Measurements from ENCODE around the gene HABP2. TPM values are rescaled to one million over a fixed set of nuclear protein-coding genes. Genes with fewer than 3 reads are reported as not detected.

HABP2 gene
- not detected for total RNA-seq
- polyA plus RNA-seq: not detected
- not detected for total RNA-seq

DNA sequence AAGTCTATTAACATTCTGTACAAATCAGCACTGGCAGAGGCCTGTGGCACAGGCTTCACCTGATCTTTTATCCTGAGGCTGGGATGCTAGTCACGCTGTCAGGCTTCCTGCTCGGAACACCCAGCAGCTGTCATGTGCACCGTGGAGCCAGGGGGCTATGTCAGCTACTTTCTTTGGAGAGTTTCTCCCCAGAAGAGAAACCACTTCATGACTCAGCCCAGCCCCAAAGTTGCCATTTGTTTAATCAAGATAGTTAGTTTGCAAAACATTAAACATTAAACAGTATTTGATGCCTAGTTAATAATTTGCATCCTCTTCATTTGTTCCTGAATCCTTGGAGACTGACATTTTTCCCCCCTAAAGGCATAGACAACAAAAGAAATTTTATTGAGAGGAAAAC, at the start of gene HABP2:
Gene HABP2, plus strand, starts transcription at position 353 of the 400 bp plus-strand sequence. CDS start 69 bp downstream, outside the sequence.
- ATAC-seq: no peak
- intact Hi-C loops (cut with micrococcal nuclease): no loop called here
- peaks cover 12 to 22% (median 13%) of the 10 kb centered on the region in 5 donors for H3K27me3 Mint-ChIP-seq
- CTCF ChIA-PET: interaction anchor here (1.0 kb wide), 1 partner anchor 11 kb away, joined by 4 read pairs; no protein-coding TSS in a partner anchor
- no peaks in the 10 kb centered on the region for H3K27me3 ChIP-seq (ENCODE audit: control insufficient read depth in 2 of 2, insufficient read depth in 2 of 2, low read length in 2 of 2)
- POLR2A ChIA-PET: no interaction called here
- H3K36me3 ChIP-seq (ENCODE audit: control insufficient read depth in 2 of 3, insufficient read depth in 3 of 3, low read length in 3 of 3): no peaks in the 10 kb centered on the region
- no peak within 1 kb of the TSS for H3K4me3 Mint-ChIP-seq
- no peaks in the 10 kb centered on the region for H3K9me3 ChIP-seq (ENCODE audit: control insufficient read depth in 2 of 3, low read length in 3 of 3)
- H3K4me1 ChIP-seq (ENCODE audit: control insufficient read depth in 2 of 2, insufficient read depth in 2 of 2, low read length in 2 of 2): no peaks in the 10 kb centered on the region
- H3K36me3 Mint-ChIP-seq: no peaks in the 10 kb centered on the region
- H3K27ac ChIP-seq (ENCODE audit: low read depth, low read length): no peak within 1 kb of the TSS
- no peak within 1 kb of the TSS for H3K4me3 ChIP-seq (ENCODE audit: low read length)
- no peaks in the 10 kb centered on the region for H3K9me3 Mint-ChIP-seq
- H3K4me1 Mint-ChIP-seq: peaks cover 0 to 4% (median 0%) of the 10 kb centered on the region in 7 donors
- DNase-seq: no peak
- peak within 1 kb of the TSS in 1 of 9 donors; percentile 36 for H3K27ac Mint-ChIP-seq

DNA sequence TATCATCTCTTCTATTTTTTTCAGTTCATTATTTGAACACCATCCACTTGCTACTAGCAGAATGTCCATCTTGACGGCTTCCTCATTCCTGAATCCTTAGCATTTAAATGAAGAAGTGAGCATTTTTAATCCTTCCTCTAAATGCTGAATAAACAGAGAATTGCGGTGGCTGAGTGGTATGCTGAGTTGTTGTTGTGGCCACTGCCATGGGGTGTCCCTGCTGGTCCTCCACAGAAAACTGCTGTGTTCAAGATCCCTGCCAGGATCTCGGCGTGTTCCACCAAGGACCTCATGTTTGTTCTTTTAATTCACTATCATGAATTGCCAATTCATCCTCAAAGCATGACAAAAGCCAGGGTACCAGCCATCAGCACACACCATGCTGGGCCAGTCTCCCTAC, 48.9 kb upstream of the HABP2 start:
- Mint-ChIP-seq H3K27me3 (peaks cover 0 to 27% (median 8%) of the 10 kb centered on the region in 5 donors), H3K4me1 (peaks cover 0 to 3% (median 0%) of the 10 kb centered on the region in 7 donors), H3K4me3 (no peak overlapping the region), H3K9me3 (peaks cover 0 to 5% (median 0%) of the 10 kb centered on the region in 11 donors), H3K36me3 (no peaks in the 10 kb centered on the region), H3K27ac (no peak overlapping the region)
- no peaks in the 10 kb centered on the region for H3K36me3 ChIP-seq (ENCODE audit: control insufficient read depth in 2 of 3, insufficient read depth in 3 of 3, low read length in 3 of 3)
- no peak overlapping the region for H3K27ac ChIP-seq (ENCODE audit: low read depth, low read length)
- ChIA-PET CTCF (no interaction called here), POLR2A (no interaction called here)
- no peaks in the 10 kb centered on the region for H3K9me3 ChIP-seq (ENCODE audit: control insufficient read depth in 2 of 3, low read length in 3 of 3)
- DNase-seq: no peak
- H3K27me3 ChIP-seq (ENCODE audit: control insufficient read depth in 2 of 2, insufficient read depth in 2 of 2, low read length in 2 of 2): no peaks in the 10 kb centered on the region
- peak; percentile 37 for ATAC-seq
- no peak overlapping the region for H3K4me3 ChIP-seq (ENCODE audit: low read length)
- H3K4me1 ChIP-seq (ENCODE audit: control insufficient read depth in 2 of 2, insufficient read depth in 2 of 2, low read length in 2 of 2): no peaks in the 10 kb centered on the region
- intact Hi-C loops (cut with micrococcal nuclease): no loop called here

GRCh38 chr10:113504423-113504822, 48.4 kb upstream of the HABP2 start:
- no peaks in the 10 kb centered on the region for H3K36me3 ChIP-seq (ENCODE audit: control insufficient read depth in 2 of 3, insufficient read depth in 3 of 3, low read length in 3 of 3)
- no peaks in the 10 kb centered on the region for H3K36me3 Mint-ChIP-seq
- no peak overlapping the region for H3K4me3 Mint-ChIP-seq
- peaks cover 0 to 27% (median 8%) of the 10 kb centered on the region in 5 donors for H3K27me3 Mint-ChIP-seq
- POLR2A ChIA-PET: no interaction called here
- H3K9me3 ChIP-seq (ENCODE audit: control insufficient read depth in 2 of 3, low read length in 3 of 3): no peaks in the 10 kb centered on the region
- ATAC-seq: no peak
- no peak for DNase-seq
- H3K27ac ChIP-seq (ENCODE audit: low read depth, low read length): no peak overlapping the region
- H3K27ac Mint-ChIP-seq: no peak overlapping the region
- H3K4me1 Mint-ChIP-seq: peaks cover 0 to 2% (median 0%) of the 10 kb centered on the region in 7 donors
- H3K27me3 ChIP-seq (ENCODE audit: control insufficient read depth in 2 of 2, insufficient read depth in 2 of 2, low read length in 2 of 2): no peaks in the 10 kb centered on the region
- intact Hi-C loops (cut with micrococcal nuclease): no loop called here
- CTCF ChIA-PET: no interaction called here
- H3K4me1 ChIP-seq (ENCODE audit: control insufficient read depth in 2 of 2, insufficient read depth in 2 of 2, low read length in 2 of 2): no peaks in the 10 kb centered on the region
- H3K9me3 Mint-ChIP-seq: peaks cover 0 to 5% (median 0%) of the 10 kb centered on the region in 11 donors
- no peak overlapping the region for H3K4me3 ChIP-seq (ENCODE audit: low read length)

DNA sequence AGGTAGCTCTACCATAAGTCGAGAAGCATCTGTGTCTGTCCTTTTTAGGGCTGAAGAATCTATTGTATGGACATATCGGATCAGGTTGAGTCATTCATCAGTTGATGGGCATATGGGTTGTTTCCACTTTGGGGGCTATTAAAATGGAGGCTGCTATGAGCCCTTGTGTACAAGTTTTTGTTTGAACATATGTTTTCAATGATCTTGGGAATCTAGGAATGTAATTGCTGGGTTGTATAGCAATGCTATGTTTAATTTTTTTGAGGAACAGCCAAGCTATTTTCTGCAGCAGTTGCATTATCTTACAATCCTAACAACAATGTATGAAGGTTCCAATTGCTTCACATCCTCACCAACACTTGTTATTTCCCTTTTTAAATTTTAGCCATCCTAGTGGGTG, 46.4 kb upstream of the HABP2 start:
- H3K27me3 Mint-ChIP-seq: peaks cover 3 to 15% (median 4%) of the 10 kb centered on the region in 5 donors
- no peaks in the 10 kb centered on the region for H3K4me1 ChIP-seq (ENCODE audit: control insufficient read depth in 2 of 2, insufficient read depth in 2 of 2, low read length in 2 of 2)
- no peak for ATAC-seq
- H3K36me3 Mint-ChIP-seq: peaks cover 0 to 2% (median 0%) of the 10 kb centered on the region in 5 donors
- no peaks in the 10 kb centered on the region for H3K4me1 Mint-ChIP-seq
- intact Hi-C loops (cut with micrococcal nuclease): no loop called here
- H3K27me3 ChIP-seq (ENCODE audit: control insufficient read depth in 2 of 2, insufficient read depth in 2 of 2, low read length in 2 of 2): no peaks in the 10 kb centered on the region
- H3K36me3 ChIP-seq (ENCODE audit: control insufficient read depth in 2 of 3, insufficient read depth in 3 of 3, low read length in 3 of 3): no peaks in the 10 kb centered on the region
- H3K27ac ChIP-seq (ENCODE audit: low read depth, low read length): no peak overlapping the region
- DNase-seq: no peak
- peaks cover 1 to 16% (median 6%) of the 10 kb centered on the region in 11 donors for H3K9me3 Mint-ChIP-seq
- CTCF ChIA-PET: no interaction called here
- peaks cover 0 to 2% (median 0%) of the 10 kb centered on the region in 3 experiments for H3K9me3 ChIP-seq (ENCODE audit: control insufficient read depth in 2 of 3, low read length in 3 of 3)
- H3K4me3 Mint-ChIP-seq: no peak overlapping the region
- no peak overlapping the region for H3K27ac Mint-ChIP-seq
- no peak overlapping the region for H3K4me3 ChIP-seq (ENCODE audit: low read length)
- POLR2A ChIA-PET: no interaction called here

GRCh38 chr10:113511419-113511818, 41.4 kb upstream of the HABP2 start:
- H3K4me3 Mint-ChIP-seq: no peak overlapping the region
- DNase-seq (no peak), ATAC-seq (no peak)
- H3K9me3 Mint-ChIP-seq: peaks cover 7 to 39% (median 15%) of the 10 kb centered on the region in 11 donors
- no peaks in the 10 kb centered on the region for H3K4me1 ChIP-seq (ENCODE audit: control insufficient read depth in 2 of 2, insufficient read depth in 2 of 2, low read length in 2 of 2)
- intact Hi-C loops (cut with micrococcal nuclease): no loop called here
- POLR2A ChIA-PET: no interaction called here
- no peaks in the 10 kb centered on the region for H3K36me3 ChIP-seq (ENCODE audit: control insufficient read depth in 2 of 3, insufficient read depth in 3 of 3, low read length in 3 of 3)
- CTCF ChIA-PET: no interaction called here
- no peak overlapping the region for H3K4me3 ChIP-seq (ENCODE audit: low read length)
- no peaks in the 10 kb centered on the region for H3K27me3 ChIP-seq (ENCODE audit: control insufficient read depth in 2 of 2, insufficient read depth in 2 of 2, low read length in 2 of 2)
- H3K27me3 Mint-ChIP-seq: peaks cover 3 to 20% (median 15%) of the 10 kb centered on the region in 5 donors
- H3K27ac Mint-ChIP-seq: no peak overlapping the region
- no peaks in the 10 kb centered on the region for H3K4me1 Mint-ChIP-seq
- H3K9me3 ChIP-seq (ENCODE audit: control insufficient read depth in 2 of 3, low read length in 3 of 3): peaks cover 0 to 9% (median 0%) of the 10 kb centered on the region in 3 experiments
- H3K36me3 Mint-ChIP-seq: peaks cover 0 to 6% (median 0%) of the 10 kb centered on the region in 5 donors
- H3K27ac ChIP-seq (ENCODE audit: low read depth, low read length): no peak overlapping the region

- no peak for DNase-seq
- CTCF ChIA-PET: no interaction called here
- Mint-ChIP-seq H3K9me3 (peaks cover 6 to 36% (median 12%) of the 10 kb centered on the region in 11 donors), H3K4me1 (no peaks in the 10 kb centered on the region), H3K27me3 (peaks cover 5 to 24% (median 11%) of the 10 kb centered on the region in 5 donors), H3K36me3 (peaks cover 0 to 6% (median 0%) of the 10 kb centered on the region in 5 donors), H3K4me3 (no peak overlapping the region), H3K27ac (no peak overlapping the region)
- POLR2A ChIA-PET: no interaction called here
- peaks cover 0 to 9% (median 0%) of the 10 kb centered on the region in 3 experiments for H3K9me3 ChIP-seq (ENCODE audit: control insufficient read depth in 2 of 3, low read length in 3 of 3)
- H3K4me1 ChIP-seq (ENCODE audit: control insufficient read depth in 2 of 2, insufficient read depth in 2 of 2, low read length in 2 of 2): no peaks in the 10 kb centered on the region
- intact Hi-C loops (cut with micrococcal nuclease): no loop called here
- no peaks in the 10 kb centered on the region for H3K36me3 ChIP-seq (ENCODE audit: control insufficient read depth in 2 of 3, insufficient read depth in 3 of 3, low read length in 3 of 3)
- H3K4me3 ChIP-seq (ENCODE audit: low read length): no peak overlapping the region
- no peak for ATAC-seq
- no peak overlapping the region for H3K27ac ChIP-seq (ENCODE audit: low read depth, low read length)
- H3K27me3 ChIP-seq (ENCODE audit: control insufficient read depth in 2 of 2, insufficient read depth in 2 of 2, low read length in 2 of 2): no peaks in the 10 kb centered on the region
Measured at GRCh38 chr10:113515161-113515560, 37.7 kb upstream of the HABP2 start.

DNA sequence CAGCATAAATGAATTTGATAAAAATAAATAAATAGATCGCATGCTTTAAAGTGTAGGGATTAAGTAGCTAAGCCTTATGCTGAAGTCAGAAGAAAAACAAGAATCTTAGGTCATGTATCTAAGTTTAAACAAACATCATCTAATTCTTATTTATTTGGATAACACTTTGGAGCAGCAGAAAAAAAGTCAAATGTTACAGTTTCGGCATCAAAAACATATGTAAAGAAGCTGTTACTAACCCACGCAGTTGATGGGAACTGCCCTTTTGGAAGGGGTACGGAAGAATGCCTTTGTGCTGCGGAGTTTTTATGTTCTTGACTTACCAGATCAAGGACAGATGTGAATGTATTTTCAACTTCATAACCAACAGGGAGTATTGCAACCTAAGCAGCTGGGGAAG, 37.3 kb upstream of the HABP2 start:
- Histone ChIP-seq H3K4me3 (ENCODE audit: low read length) (no peak overlapping the region), H3K36me3 (ENCODE audit: control insufficient read depth in 2 of 3, insufficient read depth in 3 of 3, low read length in 3 of 3) (no peaks in the 10 kb centered on the region), H3K9me3 (ENCODE audit: control insufficient read depth in 2 of 3, low read length in 3 of 3) (peaks cover 0 to 9% (median 0%) of the 10 kb centered on the region in 3 experiments), H3K4me1 (ENCODE audit: control insufficient read depth in 2 of 2, insufficient read depth in 2 of 2, low read length in 2 of 2) (no peaks in the 10 kb centered on the region), H3K27me3 (ENCODE audit: control insufficient read depth in 2 of 2, insufficient read depth in 2 of 2, low read length in 2 of 2) (no peaks in the 10 kb centered on the region), H3K27ac (ENCODE audit: low read depth, low read length) (no peak overlapping the region)
- Mint-ChIP-seq H3K4me3 (no peak overlapping the region), H3K36me3 (peaks cover 0 to 6% (median 0%) of the 10 kb centered on the region in 5 donors), H3K9me3 (peaks cover 4 to 31% (median 12%) of the 10 kb centered on the region in 11 donors), H3K27ac (no peak overlapping the region), H3K27me3 (peaks cover 5 to 24% (median 11%) of the 10 kb centered on the region in 5 donors), H3K4me1 (no peaks in the 10 kb centered on the region)
- intact Hi-C loops (cut with micrococcal nuclease): no loop called here
- CTCF ChIA-PET: no interaction called here
- no peak for ATAC-seq
- DNase-seq: no peak
- POLR2A ChIA-PET: no interaction called here

All from naive thymus-derived CD4-positive, alpha-beta T cell (primary cell).